H1 (cell line): ENCODE data around the gene TECPR2. TPM values are rescaled to one million over a fixed set of nuclear protein-coding genes. Genes with fewer than 3 reads are reported as not detected.

Source experiments
- CTCF ChIA-PET: fragments of 300-600 bp; sonication (Branson Sonifier 250); formaldehyde crosslinking; loops from one replicate; lab custom pipeline; 2021; ENCODE audit not compliant: partially characterized antibody; lab: Charles Lee
- POLR2A ChIA-PET: fragments of 300-600 bp; sonication (Branson Sonifier 250); formaldehyde crosslinking; loops from one replicate; lab custom pipeline; 2021; ENCODE audit warnings: inconsistent platforms; ENCODE audit not compliant: partially characterized antibody; lab: Charles Lee
- DNase-seq, 2 experiments: peaks; one replicate each; pipeline versions ENCODE4 v3.0.0 to v3.0.0-alpha.2; 2010 to 2022; ENCODE audit warnings: low spot score in 2 of 2, low read depth in 1 of 2, mixed read lengths in 1 of 2
- FAIRE-seq: peaks from 2 replicates; lab custom pipeline; 2011; peaks lifted over from hg19 to GRCh38; lab: Jason Lieb, UNC
- H2AFZ ChIP-seq: 2 replicates; pipeline ENCODE4 v1.8.1; 2012; ENCODE audit warnings: low read length, inconsistent platforms
- H2AK5ac ChIP-seq: 2 replicates; pipeline ENCODE4 v1.6.1; 2013; ENCODE audit warnings: low read depth, low read length
- H2BK120ac ChIP-seq: replicated peaks from 2 replicates; pipeline ENCODE3; 2013; ENCODE audit warnings: low read depth, low read length, inconsistent platforms
- H2BK12ac ChIP-seq: 2 replicates; pipeline ENCODE4 v1.6.1; 2013; ENCODE audit warnings: low read depth, low read length
- H2BK15ac ChIP-seq: 2 replicates; pipeline ENCODE4 v1.6.1; 2013; ENCODE audit warnings: low read length
- H2BK20ac ChIP-seq: 2 replicates; pipeline ENCODE4 v1.6.1; 2013; ENCODE audit warnings: low read length
- H2BK5ac ChIP-seq: 2 replicates; pipeline ENCODE4 v1.6.1; 2013; ENCODE audit warnings: low read depth, low read length
- H3K14ac ChIP-seq: 2 replicates; pipeline ENCODE4 v1.6.1; 2013; ENCODE audit warnings: inconsistent platforms; ENCODE audit not compliant: insufficient read length
- H3K18ac ChIP-seq: 2 replicates; pipeline ENCODE4 v1.6.1; 2013; ENCODE audit warnings: low read length; ENCODE audit errors: extremely low read depth
- H3K23ac ChIP-seq: 2 replicates; pipeline ENCODE4 v1.6.1; 2013; ENCODE audit warnings: inconsistent platforms; ENCODE audit not compliant: insufficient read length
- H3K23me2 ChIP-seq: 2 replicates; pipeline ENCODE4 v1.6.1; 2013; ENCODE audit warnings: low read depth, low read length
- H3K27ac ChIP-seq: 2 replicates; pipeline ENCODE4 v1.6.1; 2011; ENCODE audit warnings: low read depth, low read length, inconsistent platforms
- H3K27me3 ChIP-seq, 4 experiments: replicated peaks in 1 of 4; 1 replicate in 1 of 4; 2 replicates in 3 of 4; pipeline versions ENCODE4 v1.6.1 to v1.8.1; 2011 to 2013; ENCODE audit warnings: low read length in 3 of 4, mild to moderate bottlenecking in 3 of 4, inconsistent platforms in 2 of 4, mixed read lengths in 2 of 4, moderate library complexity in 1 of 4; ENCODE audit not compliant: control insufficient read depth in 3 of 4, insufficient read depth in 3 of 4; ENCODE audit errors: extremely low read depth in 1 of 4
- H3K36me3 ChIP-seq, 4 experiments: 2 replicates each; pipeline versions ENCODE4 v1.6.1 to v1.8.1; 2011 to 2013; ENCODE audit warnings: mild to moderate bottlenecking in 4 of 4, low read length in 3 of 4, moderate library complexity in 2 of 4, control low read depth in 1 of 4, inconsistent platforms in 1 of 4; ENCODE audit not compliant: insufficient read depth in 4 of 4, control insufficient read depth in 2 of 4
- H3K4ac ChIP-seq: replicated peaks from 2 replicates; pipeline ENCODE3; 2013; ENCODE audit warnings: low read length, low read depth, mixed read lengths, inconsistent platforms; ENCODE audit not compliant: insufficient read length
- H3K4me1 ChIP-seq, 4 experiments: replicated peaks in 1 of 4; 1 replicate in 1 of 4; 2 replicates in 3 of 4; pipeline versions ENCODE4 v1.6.1 to v1.8.1; 2011 to 2013; ENCODE audit warnings: low read length in 3 of 4, inconsistent platforms in 2 of 4, mixed read lengths in 1 of 4; ENCODE audit not compliant: insufficient read depth in 4 of 4, control insufficient read depth in 3 of 4
- H3K4me2 ChIP-seq, 2 experiments: 2 replicates each; pipeline versions ENCODE4 v1.6.1 to v1.8.1; 2011 to 2013; ENCODE audit warnings: low read depth in 2 of 2, low read length in 2 of 2, control low read depth in 1 of 2, inconsistent platforms in 1 of 2, mild to moderate bottlenecking in 1 of 2; ENCODE audit not compliant: insufficient read depth in 1 of 2
- H3K4me3 ChIP-seq, 4 experiments: fragments of 200-600, 300-600 bp in 1 of 4; sonication (generic), shearing (Covaris generic), sonication (Bioruptor Twin) in 1 of 4; 2 replicates each; pipeline versions ENCODE4 v1.5.1 to v1.8.1; 2011 to 2016; ENCODE audit warnings: low read length in 4 of 4, low read depth in 3 of 4, control low read depth in 2 of 4, inconsistent platforms in 2 of 4, mild to moderate bottlenecking in 2 of 4, mixed read lengths in 1 of 4, moderate library complexity in 1 of 4; ENCODE audit not compliant: insufficient read depth in 2 of 4; ENCODE audit errors: extremely low read depth in 1 of 4
- H3K56ac ChIP-seq: replicated peaks from 2 replicates; pipeline ENCODE3; 2013; ENCODE audit warnings: low read depth, mild to moderate bottlenecking, mixed read lengths, low read length, inconsistent platforms; ENCODE audit not compliant: insufficient read length
- H3K79me1 ChIP-seq: 2 replicates; pipeline ENCODE4 v1.6.1; 2013; ENCODE audit warnings: low read depth, low read length, control low read depth
- H3K79me2 ChIP-seq, 2 experiments: 2 replicates each; pipeline versions ENCODE4 v1.6.1 to v1.8.1; 2012 to 2013; ENCODE audit warnings: low read length in 2 of 2, mild to moderate bottlenecking in 2 of 2, inconsistent platforms in 1 of 2; ENCODE audit not compliant: insufficient read depth in 2 of 2, control insufficient read depth in 1 of 2
- H3K9ac ChIP-seq, 4 experiments: replicated peaks in 1 of 4; 1 replicate in 1 of 4; 2 replicates in 3 of 4; pipeline versions ENCODE4 v1.6.1 to v1.8.1; 2011 to 2013; ENCODE audit warnings: low read depth in 3 of 4, low read length in 3 of 4, control low read depth in 2 of 4, mild to moderate bottlenecking in 2 of 4, moderate library complexity in 2 of 4, inconsistent platforms in 1 of 4; ENCODE audit errors: extremely low read depth in 1 of 4
- H3K9me3 ChIP-seq, 2 experiments: 2 replicates each; pipeline versions ENCODE4 v1.6.1 to v1.8.1; 2012 to 2013; ENCODE audit warnings: mild to moderate bottlenecking in 2 of 2, moderate library complexity in 2 of 2, control low read depth in 1 of 2, inconsistent platforms in 1 of 2, low read depth in 1 of 2, low read length in 1 of 2, mixed read lengths in 1 of 2; ENCODE audit not compliant: insufficient read depth in 2 of 2
- H4K20me1 ChIP-seq, 2 experiments: replicated peaks in 1 of 2; 2 replicates each; pipeline versions ENCODE3 to v1.8.1; 2011 to 2013; ENCODE audit warnings: inconsistent platforms in 2 of 2, low read length in 2 of 2, mild to moderate bottlenecking in 1 of 2; ENCODE audit not compliant: insufficient read depth in 2 of 2, control insufficient read depth in 1 of 2
- H4K5ac ChIP-seq: 2 replicates; pipeline ENCODE4 v1.6.1; 2013; ENCODE audit warnings: low read length, low read depth, mixed read lengths, inconsistent platforms; ENCODE audit not compliant: insufficient read length
- H4K8ac ChIP-seq: 2 replicates; pipeline ENCODE4 v1.8.0; 2013; ENCODE audit warnings: mild to moderate bottlenecking, moderate library complexity, low read length, inconsistent platforms; ENCODE audit not compliant: insufficient read depth; ENCODE audit errors: extremely low read depth
- H4K91ac ChIP-seq: replicated peaks from 2 replicates; pipeline ENCODE3; 2013; ENCODE audit warnings: low read length, mixed read lengths, inconsistent platforms; ENCODE audit not compliant: insufficient read length
- CREB1 ChIP-seq: IDR thresholded peaks from 2 replicates; pipeline ENCODE4 v1.6.1; 2012; ENCODE audit warnings: inconsistent platforms
- EP300 ChIP-seq, 2 experiments: IDR thresholded peaks; 1 replicate in 1 of 2; 2 replicates in 1 of 2; pipeline ENCODE4 v1.6.1; 2011 to 2012; ENCODE audit warnings: low read depth in 2 of 2, low read length in 2 of 2, mild to moderate bottlenecking in 2 of 2, borderline replicate concordance in 1 of 2, inconsistent platforms in 1 of 2, moderate library complexity in 1 of 2
- HDAC2 ChIP-seq, 2 experiments: fragments of 300-600 bp in 1 of 2; sonication (generic) in 1 of 2; IDR thresholded peaks; 2 replicates each; pipeline ENCODE4 v1.6.1; 2011 to 2012; ENCODE audit warnings: low read depth in 2 of 2, low read length in 2 of 2, mild to moderate bottlenecking in 2 of 2, moderate library complexity in 2 of 2, borderline replicate concordance in 1 of 2, inconsistent platforms in 1 of 2
- NRF1 ChIP-seq: IDR thresholded peaks from 2 replicates; pipeline ENCODE4 v1.6.1; 2011; ENCODE audit warnings: mild to moderate bottlenecking, low read depth, low read length, improper control_type of control experiment
- PHF8 ChIP-seq: fragments of 200-600 bp; sonication (generic); conservative IDR thresholded peaks from 2 replicates; pipeline ENCODE4 v1.7.1; 2012; ENCODE audit warnings: low read depth, mild to moderate bottlenecking, inconsistent platforms, low read length, moderate library complexity
- POLR2AphosphoS5 ChIP-seq: IDR thresholded peaks from 2 replicates; pipeline ENCODE4 v1.6.1; 2011; ENCODE audit warnings: low read depth, low read length
- POU5F1 ChIP-seq: IDR thresholded peaks from 2 replicates; pipeline ENCODE4 v1.6.1; 2011; ENCODE audit warnings: low read depth, mild to moderate bottlenecking, low read length, moderate library complexity
- SIRT6 ChIP-seq: IDR thresholded peaks from one replicate; pipeline ENCODE4 v1.7.1; 2012; ENCODE audit warnings: low read length, inconsistent platforms
- SIX5 ChIP-seq: IDR thresholded peaks from 2 replicates; pipeline ENCODE4 v1.6.1; 2011; ENCODE audit warnings: mild to moderate bottlenecking, low read depth, low read length
- SP2 ChIP-seq: IDR thresholded peaks from 2 replicates; pipeline ENCODE4 v1.6.1; 2012; ENCODE audit warnings: mild to moderate bottlenecking, low read length, inconsistent platforms
- WGBS, 2 experiments: shearing (Covaris generic) in 1 of 2; methylation state at CpG; one replicate each; pipeline versions ENCODE4 v1.1.6 to v1.1.7; 2013 to 2015; ENCODE audit warnings: low lambda C conversion rate in 2 of 2, mixed read lengths in 2 of 2, inconsistent platforms in 1 of 2, low coverage in 1 of 2, missing lambda C conversion rate in 1 of 2; ENCODE audit not compliant: insufficient replicate concordance in 2 of 2, insufficient coverage in 1 of 2, insufficient read length in 1 of 2; ENCODE audit errors: extremely low coverage in 1 of 2, missing lambda C conversion rate in 1 of 2; 5-methylcytosine and 5-hydroxymethylcytosine counted together
- polyA plus RNA-seq, 7 experiments: library from polyadenylated mRNA; depleted of rRNA in 3 of 7; stranded (reverse) in 5 of 7; unstranded in 2 of 7; fragments of >200 nt in 5 of 7; fragments of 200-250 nt in 2 of 7; gene quantifications; 1 replicate in 5 of 7; 2 replicates in 1 of 7; 4 replicates in 1 of 7; pipeline versions ENCODE4 v1.2.1 to v1.2.3, GENCODE V29; 2011 to 2013; ENCODE audit warnings: missing spikeins in 2 of 7, mixed read lengths in 2 of 7
- total RNA-seq: library from RNA; stranded (reverse); fragmentation: NEBNext Ultra II Directional; extraction: Animal tissue kit (Norgen Biotek cat#: 25700); gene quantifications from 2 replicates; pipeline ENCODE4 v1.2.1, GENCODE V29; 2021
- TF ChIP-seq, protein P1 (sequence below): IDR thresholded peaks from 2 replicates; pipeline ENCODE4 v1.6.1; 2011; ENCODE audit warnings: low read depth, mild to moderate bottlenecking, low read length; ENCODE audit not compliant: insufficient read depth

TECPR2 gene
- total and polyA plus RNA-seq, 2 of the 8 experiments (the other 6 are each of a cell fraction or from before 2014, with no cell fraction given) = 6.8 to 19.4 TPM

DNA sequence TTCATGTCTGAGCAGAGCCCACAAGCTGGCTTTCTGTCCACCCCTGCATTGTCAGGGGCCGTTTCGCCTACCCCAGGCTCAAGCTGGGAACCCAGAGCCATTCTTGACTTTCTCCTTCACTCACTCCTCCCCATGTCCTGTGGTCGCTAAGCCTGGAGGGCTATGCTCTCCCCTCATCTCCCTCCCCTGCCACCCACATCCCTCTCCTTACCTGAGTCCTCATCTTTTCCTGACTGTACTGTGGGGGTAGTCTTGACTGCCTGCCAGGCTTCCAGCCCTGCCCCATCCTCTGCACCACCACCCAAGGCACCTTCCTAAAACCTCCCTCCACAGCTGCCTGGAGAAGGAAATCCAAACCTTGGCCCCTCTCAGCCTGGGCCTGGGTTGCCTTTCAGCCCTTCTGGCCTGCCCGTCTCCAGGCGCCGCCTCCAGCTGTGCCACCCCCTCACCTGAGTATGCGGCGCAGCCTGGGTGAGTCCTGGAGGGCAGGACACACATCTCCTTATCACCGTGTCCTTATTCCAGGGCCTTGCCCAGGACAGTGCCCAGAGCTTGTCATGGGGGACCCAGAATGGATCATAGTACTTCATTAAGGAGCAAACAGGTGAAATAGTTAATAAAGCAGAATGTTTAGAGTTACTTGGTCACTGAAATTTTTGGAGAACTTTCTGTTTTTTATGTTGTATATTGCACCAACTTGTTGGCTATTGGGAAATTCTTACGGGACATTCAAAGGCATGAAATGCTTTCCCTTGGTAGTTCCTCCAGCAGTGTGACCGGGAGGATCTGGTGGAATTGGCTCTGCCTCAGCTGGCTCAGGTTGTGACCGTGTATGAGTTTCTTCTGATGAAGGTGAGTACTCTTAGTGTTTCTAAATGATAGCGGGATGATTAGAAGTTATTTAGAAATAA lies 28.7 kb upstream of the TECPR2 start:
- H3K23ac ChIP-seq = no peak overlapping the region
- H3K4me3 ChIP-seq = no peak overlapping the region
- H4K20me1 ChIP-seq = peaks cover 0 to 2% of the 10 kb centered on the region in 2 experiments
- H4K8ac ChIP-seq = no peak overlapping the region
- no peaks in the 10 kb centered on the region for H3K23me2 ChIP-seq
- H2AFZ ChIP-seq = no peak overlapping the region
- no peak overlapping the region for H2BK120ac ChIP-seq
- no peaks in the 10 kb centered on the region for H3K79me2 ChIP-seq
- H3K27me3 ChIP-seq = no peaks in the 10 kb centered on the region
- POLR2A ChIA-PET = interaction anchor here (0.6 to 1.7 kb wide), 5 partner anchors 8 to 236 kb away, joined by 3 to 6 read pairs (median 4); partner anchors contain the start of gene WDR20
- H2BK20ac ChIP-seq = no peak overlapping the region
- no peak overlapping the region for H3K56ac ChIP-seq
- FAIRE-seq (no peak), DNase-seq (no peak)
- H3K27ac ChIP-seq = no peak overlapping the region
- H3K36me3 ChIP-seq = peaks cover 0 to 17% (median 2%) of the 10 kb centered on the region in 4 experiments; a peak in 4 of 8 replicates
- no peak overlapping the region for H2BK12ac ChIP-seq
- CTCF ChIA-PET = interaction anchor here (0.7 to 4.2 kb wide), 6 partner anchors 12 to 167 kb away, joined by 3 to 22 read pairs (median 4); no protein-coding TSS in a partner anchor
- no peaks in the 10 kb centered on the region for H3K9me3 ChIP-seq
- no peak overlapping the region for H3K9ac ChIP-seq
- H2BK5ac ChIP-seq = no peak overlapping the region; the same call in 1 of the 2 replicates
- H3K79me1 ChIP-seq = no peaks in the 10 kb centered on the region
- H2AK5ac ChIP-seq = no peak overlapping the region
- no peaks in the 10 kb centered on the region; a peak in 1 of 7 replicates for H3K4me1 ChIP-seq
- no peak overlapping the region for H4K5ac ChIP-seq
- no peak overlapping the region for H3K18ac ChIP-seq
- H3K14ac ChIP-seq = no peak overlapping the region
- 88% methylated on average over 8 of the region's 13 CpGs; no CpG with 5 or more reads in 1 of the 2 experiments for WGBS, 2 experiments
- no peak overlapping the region for H4K91ac ChIP-seq
- no peak overlapping the region for H3K4me2 ChIP-seq
- no peak overlapping the region for H2BK15ac ChIP-seq
- H3K4ac ChIP-seq = no peak overlapping the region
- TF ChIP-seq, protein P1, sequence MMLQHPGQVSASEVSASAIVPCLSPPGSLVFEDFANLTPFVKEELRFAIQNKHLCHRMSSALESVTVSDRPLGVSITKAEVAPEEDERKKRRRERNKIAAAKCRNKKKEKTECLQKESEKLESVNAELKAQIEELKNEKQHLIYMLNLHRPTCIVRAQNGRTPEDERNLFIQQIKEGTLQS = no peak
- no peak for TF ChIP-seq CREB1
- no peak for TF ChIP-seq EP300 (IDR thresholded peaks at IDR 0.05; ENCODE audit: borderline replicate concordance in 1 of 2, low read depth in 2 of 2, low read length in 2 of 2)
- TF ChIP-seq POLR2AphosphoS5 = no peak
- no peak for TF ChIP-seq NRF1
- no peak for TF ChIP-seq SP2
- TF ChIP-seq POU5F1 = no peak
- TF ChIP-seq SIRT6 = no peak
- no peak for TF ChIP-seq HDAC2 (IDR thresholded peaks at IDR 0.05; ENCODE audit: borderline replicate concordance in 1 of 2, low read depth in 2 of 2, low read length in 2 of 2)
- no peak for TF ChIP-seq PHF8
- no peak for TF ChIP-seq SIX5
